ENCODE data around the gene ZNF625.
"Not testable (repeated sequence)": the region's sequence is repeated elsewhere in the genome, so short reads cannot be mapped to it uniquely, and the experiment has no call there.

The ZNF625 gene

GRCh38 chr19:12139269-12139668 lies 17.3 kb downstream of the ZNF625 start:
- peak overlapping the region; percentile 78 for H3K4me3 ChIP-seq (ENCODE audit: low read depth, low read length)

GRCh38 chr19:12137221-12137940 lies 19.2 kb downstream of the ZNF625 start:
- no peak overlapping the region for H3K4me3 ChIP-seq (ENCODE audit: low read depth, low read length)

- H3K4me3 ChIP-seq (ENCODE audit: low read depth, low read length) = no peak overlapping the region
These were observed 23.5 kb downstream of the ZNF625 start for GRCh38 chr19:12133069-12133468.

- H3K4me3 ChIP-seq (ENCODE audit: low read depth, low read length) = no peak overlapping the region
These were observed 29.8 kb downstream of the ZNF625 start for GRCh38 chr19:12126707-12127106.

GRCh38 chr19:12117201-12117970 lies 39.1 kb downstream of the ZNF625 start:
- H3K4me3 ChIP-seq (ENCODE audit: low read depth, low read length) = no peak overlapping the region

- no peak overlapping the region for H3K4me3 ChIP-seq (ENCODE audit: low read depth, low read length)
These were observed 43.4 kb downstream of the ZNF625 start for GRCh38 chr19:12113121-12113520.

- H3K4me3 ChIP-seq (ENCODE audit: low read depth, low read length) = no peak overlapping the region
These were observed 43.8 kb downstream of the ZNF625 start for GRCh38 chr19:12112701-12113100.

GRCh38 chr19:12111943-12112637 lies 44.4 kb downstream of the ZNF625 start:
- no peak overlapping the region for H3K4me3 ChIP-seq (ENCODE audit: low read depth, low read length)

- H3K4me3 ChIP-seq (ENCODE audit: low read depth, low read length) = no peak overlapping the region
These were observed 45.4 kb downstream of the ZNF625 start for GRCh38 chr19:12111176-12111575.

GRCh38 chr19:12103909-12104308 lies 52.6 kb downstream of the ZNF625 start:
- not testable (repeated sequence) for H3K4me3 ChIP-seq (ENCODE audit: low read depth, low read length)

GRCh38 chr19:12098040-12098439 lies 58.5 kb downstream of the ZNF625 start:
- no peak overlapping the region for H3K4me3 ChIP-seq (ENCODE audit: low read depth, low read length)

GRCh38 chr19:12095111-12095790 lies 61.3 kb downstream of the ZNF625 start:
- H3K4me3 ChIP-seq (ENCODE audit: low read depth, low read length) = no peak overlapping the region
